Right lobe of liver (tissue), 4 donors: Measurements from ENCODE around the gene BCL2L12.

Experiments used
- CTCF ChIP-seq, 4 donors: fragments of 200-600 bp in 3 of 4; fragments of 450-650 bp in 1 of 4; IDR thresholded peaks; one replicate each; pipeline versions ENCODE4 v1.5.1 to v1.8.0; 2016 to 2022; ENCODE audit warnings: antibody characterized with exemption in 4 of 4, mild to moderate bottlenecking in 2 of 4
- POLR2A ChIP-seq: fragments of 450-650 bp; IDR thresholded peaks from one replicate; pipeline ENCODE4 v1.6.1; 2017; ENCODE audit warnings: antibody characterized with exemption, mild to moderate bottlenecking
- donor health status: DM: no; HTN: no; CAD: no.
- donor health status: DM: no; HTN: no; CAD: no.
- donor health status: DM: no; HTN: yes; CAD: no.

GRCh38 chr19:49682274-49682673 is 16.5 kb downstream of the BCL2L12 start:
- TF ChIP-seq CTCF (IDR thresholded peaks at IDR 0.05) (no peak), POLR2A (no peak)
